Measurements from ENCODE around the gene HOXA11. TPM values are rescaled to one million over a fixed set of nuclear protein-coding genes. Genes with fewer than 3 reads are reported as not detected.

HOXA11 gene
- total RNA-seq, 4 donors from 2014 or later = 4.5 to 21.3 (median 7.7) TPM

- H3K27me3 ChIP-seq = peaks cover 19% of the 10 kb centered on the region
- DNase-seq = no peak
- TF ChIP-seq CTCF (IDR thresholded peaks at IDR 0.05) (peak; percentile 15 to 38 (median 27)), POLR2AphosphoS5 (IDR thresholded peaks at IDR 0.05) (no peak), EP300 (IDR thresholded peaks at IDR 0.05; ENCODE audit: low read depth) (no peak)
- peaks cover 4 to 33% (median 24%) of the 10 kb centered on the region in 4 donors for H3K4me1 ChIP-seq
- intact Hi-C loops (cut with DNase I; ENCODE audit: low total_unique reads) = loop anchor here (10.0 kb wide), 1 partner anchor 1310 kb away; no protein-coding TSS in a partner anchor
- peak overlapping the region; percentile 95 to 99 (median 98) for H3K27ac ChIP-seq
- in situ Hi-C loops (cut with MboI; ENCODE audit: low pct_ligation_motif_present in 1 of 4, low pct_unique_long_range_greater_than_20kb in 1 of 4, low sequenced_read_pairs in 3 of 4) = loop anchor here in 3 of 4 donors (25.0 kb wide), 3 partner anchors 802 to 1302 kb away; no protein-coding TSS in a partner anchor
- 10% methylated on average over 31 of the region's 47 CpGs; no CpG with 5 or more reads in 1 of the 2 donors for WGBS, 2 donors (ENCODE audit: low coverage in 1 of 2)
- H3K9me3 ChIP-seq = no peaks in the 10 kb centered on the region
- H3K4me3 ChIP-seq = peak overlapping the region; percentile 58 to 82 (median 64)
- no peaks in the 10 kb centered on the region for H3K36me3 ChIP-seq
Measured at GRCh38 chr7:27164367-27165088, 20.5 kb downstream of the HOXA11 start.

DNA sequence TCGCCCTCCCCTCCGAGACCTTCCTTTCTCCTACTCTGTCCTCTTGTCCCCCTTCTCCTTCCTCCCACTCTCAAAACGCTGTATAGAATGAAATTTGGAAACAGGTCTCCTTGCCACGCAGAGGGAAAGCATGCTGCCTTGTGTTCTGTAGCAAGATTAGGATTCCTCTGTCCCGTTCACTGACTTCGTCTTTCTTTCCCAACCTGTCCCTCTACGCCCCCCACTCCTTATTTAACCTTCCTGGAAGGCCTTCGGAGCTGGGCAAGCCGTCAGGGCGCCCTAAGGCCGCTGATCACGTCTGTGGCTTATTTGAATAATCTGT, 21.0 kb downstream of the HOXA11 start:
- intact Hi-C loops (cut with DNase I; ENCODE audit: low total_unique reads) = loop anchor here (10.0 kb wide), 1 partner anchor 1309 kb away; no protein-coding TSS in a partner anchor
- in situ Hi-C loops (cut with MboI; ENCODE audit: low pct_ligation_motif_present in 1 of 4, low pct_unique_long_range_greater_than_20kb in 1 of 4, low sequenced_read_pairs in 3 of 4) = loop anchor here in 3 of 4 donors (25.0 kb wide), 3 partner anchors 802 to 1302 kb away; no protein-coding TSS in a partner anchor
- H3K4me1 ChIP-seq = peaks cover 4 to 34% (median 23%) of the 10 kb centered on the region in 4 donors

DNA sequence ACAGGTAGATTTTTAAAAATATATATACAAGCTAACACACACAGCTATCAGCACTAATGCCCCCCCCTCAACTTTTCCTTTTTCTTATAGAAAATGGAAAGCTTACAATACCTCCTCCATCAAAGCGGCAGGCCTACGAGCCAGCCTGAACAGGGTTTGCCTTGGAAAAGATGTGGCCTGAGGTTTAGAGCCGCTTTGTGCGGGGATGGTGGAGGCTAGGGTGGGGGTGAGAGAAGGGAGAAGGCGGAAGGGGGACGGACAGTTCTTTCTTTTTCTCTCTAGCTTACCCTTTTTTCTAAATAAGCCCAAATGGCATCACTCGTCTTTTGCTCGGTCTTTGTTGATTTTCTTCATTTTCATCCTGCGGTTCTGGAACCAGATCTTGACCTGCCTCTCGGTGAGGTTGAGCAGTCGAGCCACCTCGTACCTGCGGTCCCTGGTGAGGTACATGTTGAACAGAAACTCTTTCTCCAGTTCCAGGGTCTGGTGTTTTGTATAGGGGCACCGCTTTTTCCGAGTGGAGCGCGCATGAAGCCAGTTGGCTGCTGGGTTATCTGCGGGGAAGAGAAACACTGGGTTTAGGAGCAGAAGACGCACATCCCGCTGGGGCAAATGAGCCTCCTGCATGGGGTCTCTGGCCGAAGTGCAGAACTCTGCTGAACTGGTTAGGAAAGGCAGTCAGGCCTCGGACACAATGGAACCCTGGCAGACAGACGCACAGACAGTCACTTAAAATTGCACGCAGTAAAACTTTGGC, 21.6 kb downstream of the HOXA11 start:
- H3K9me3 ChIP-seq = no peaks in the 10 kb centered on the region
- H3K27me3 ChIP-seq = peaks cover 23% of the 10 kb centered on the region
- H3K36me3 ChIP-seq = no peaks in the 10 kb centered on the region
- in situ Hi-C loops (cut with MboI; ENCODE audit: low pct_ligation_motif_present in 1 of 4, low pct_unique_long_range_greater_than_20kb in 1 of 4, low sequenced_read_pairs in 3 of 4) (loop anchor here in 3 of 4 donors (25.0 kb wide), 3 partner anchors 801 to 1301 kb away; no protein-coding TSS in a partner anchor), intact Hi-C loops (cut with DNase I; ENCODE audit: low total_unique reads) (loop anchor here (10.0 kb wide), 1 partner anchor 1309 kb away; no protein-coding TSS in a partner anchor)
- H3K27ac ChIP-seq = peak overlapping the region; percentile 95 to 99 (median 98)
- TF ChIP-seq POLR2AphosphoS5 (IDR thresholded peaks at IDR 0.05) = no peak
- TF ChIP-seq EP300 (IDR thresholded peaks at IDR 0.05; ENCODE audit: low read depth) = no peak
- no peak for TF ChIP-seq CTCF (IDR thresholded peaks at IDR 0.05)
- TF ChIP-seq POLR2A (IDR thresholded peaks at IDR 0.05) = no peak
- 6 to 20% methylated on average over 9 to 24 of the region's 24 CpGs for WGBS, 2 donors (ENCODE audit: low coverage in 1 of 2)
- DNase-seq = no peak
- H3K4me1 ChIP-seq = peaks cover 4 to 34% (median 23%) of the 10 kb centered on the region in 4 donors
- peak overlapping the region; percentile 58 to 82 (median 64) for H3K4me3 ChIP-seq

More for the DNA sequence above, 21.0 kb downstream of the HOXA11 start:
- DNase-seq = no peak
- H3K36me3 ChIP-seq = no peaks in the 10 kb centered on the region
- peak overlapping the region; percentile 58 to 82 (median 64) for H3K4me3 ChIP-seq
- peak overlapping the region; percentile 95 to 99 (median 98) for H3K27ac ChIP-seq
- TF ChIP-seq POLR2AphosphoS5 (IDR thresholded peaks at IDR 0.05) = no peak
- TF ChIP-seq POLR2A (IDR thresholded peaks at IDR 0.05) = no peak
- no peak for TF ChIP-seq EP300 (IDR thresholded peaks at IDR 0.05; ENCODE audit: low read depth)
- no peak for TF ChIP-seq CTCF (IDR thresholded peaks at IDR 0.05)
- H3K9me3 ChIP-seq = no peaks in the 10 kb centered on the region
- peaks cover 19% of the 10 kb centered on the region for H3K27me3 ChIP-seq
- 0 to 10% methylated on average over 5 to 12 of the region's 12 CpGs for WGBS, 2 donors (ENCODE audit: low coverage in 1 of 2)
